GM18511 (cell line): ENCODE data around the gene XPC.
"Not testable (repeated sequence)": the region's sequence is repeated elsewhere in the genome, so short reads cannot be mapped to it uniquely, and the experiment has no call there.

Experiments
- ATAC-seq: cut with Tn5 transposase; IDR thresholded peaks from one replicate; pipeline ENCODE4 v1.9.1; 2021; ENCODE audit warnings: mild to moderate bottlenecking, moderate library complexity; ENCODE audit not compliant: unreplicated experiment

Gene XPC

DNA sequence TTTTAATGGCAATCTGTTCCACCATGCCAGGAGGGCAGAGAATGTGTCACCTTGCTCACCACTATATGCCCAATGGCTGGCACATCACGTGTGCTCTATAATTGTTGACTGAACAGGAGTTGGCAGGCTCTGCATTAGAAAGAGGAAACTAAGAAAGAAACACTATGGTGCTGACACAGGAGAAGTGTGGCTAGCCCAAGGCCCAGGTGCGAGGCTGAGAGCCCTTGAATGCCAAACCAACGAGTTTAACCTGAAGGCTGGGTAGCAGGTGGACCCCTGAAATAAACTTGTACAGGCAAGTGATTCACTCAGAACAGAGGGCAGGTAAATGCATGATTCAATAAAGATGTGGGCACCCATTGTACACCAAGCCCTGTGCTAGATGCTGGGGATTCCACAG is 56.1 kb downstream of the XPC start:
- no peak for ATAC-seq

DNA sequence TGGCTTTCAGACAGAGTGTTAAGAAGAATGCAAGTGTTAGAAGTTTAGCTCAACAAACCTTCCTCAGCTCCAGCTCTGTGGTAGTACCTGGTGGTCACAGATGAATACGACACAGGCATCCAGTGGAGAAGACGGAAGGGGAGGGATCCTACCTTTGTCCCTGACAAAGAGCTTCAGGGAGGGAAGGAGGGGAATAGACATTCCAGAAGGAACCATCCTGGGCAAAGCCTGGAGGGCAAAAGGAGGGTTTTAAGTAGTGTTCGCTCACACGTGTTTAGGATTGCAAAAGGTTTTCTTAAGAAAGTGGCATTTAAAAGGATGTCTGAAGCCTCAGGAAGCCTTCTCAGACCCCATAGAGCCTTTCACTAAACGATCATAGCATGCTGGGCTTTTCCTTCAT is 56.5 kb downstream of the XPC start:
- no peak for ATAC-seq

DNA sequence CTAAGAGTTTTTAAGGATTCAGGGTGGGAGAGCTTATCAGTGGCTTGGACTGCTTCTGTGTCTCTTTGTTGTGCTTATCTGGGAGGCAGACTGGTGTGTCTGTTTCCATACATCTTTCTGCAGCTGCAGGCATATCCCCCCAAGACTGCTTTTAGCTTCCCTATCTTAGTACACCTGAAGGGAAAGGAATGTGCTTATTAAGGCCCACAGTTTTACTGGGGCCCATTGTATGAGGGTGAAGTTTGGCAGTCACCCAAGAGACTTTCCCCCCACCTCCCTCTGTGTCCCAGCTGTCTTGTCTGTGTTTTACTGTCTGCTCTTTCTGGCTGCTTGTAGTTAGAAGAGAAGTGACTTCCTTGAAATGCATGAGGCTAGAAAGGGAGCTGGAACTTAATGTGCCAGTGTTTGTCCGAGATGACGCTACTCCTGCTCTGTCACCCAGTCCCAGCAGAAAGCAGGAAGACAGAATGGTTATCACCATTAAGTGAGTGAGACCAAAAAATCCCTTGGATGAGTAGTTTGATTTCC is 57.4 kb downstream of the XPC start:
- ATAC-seq, result not testable (repeated sequence)

DNA sequence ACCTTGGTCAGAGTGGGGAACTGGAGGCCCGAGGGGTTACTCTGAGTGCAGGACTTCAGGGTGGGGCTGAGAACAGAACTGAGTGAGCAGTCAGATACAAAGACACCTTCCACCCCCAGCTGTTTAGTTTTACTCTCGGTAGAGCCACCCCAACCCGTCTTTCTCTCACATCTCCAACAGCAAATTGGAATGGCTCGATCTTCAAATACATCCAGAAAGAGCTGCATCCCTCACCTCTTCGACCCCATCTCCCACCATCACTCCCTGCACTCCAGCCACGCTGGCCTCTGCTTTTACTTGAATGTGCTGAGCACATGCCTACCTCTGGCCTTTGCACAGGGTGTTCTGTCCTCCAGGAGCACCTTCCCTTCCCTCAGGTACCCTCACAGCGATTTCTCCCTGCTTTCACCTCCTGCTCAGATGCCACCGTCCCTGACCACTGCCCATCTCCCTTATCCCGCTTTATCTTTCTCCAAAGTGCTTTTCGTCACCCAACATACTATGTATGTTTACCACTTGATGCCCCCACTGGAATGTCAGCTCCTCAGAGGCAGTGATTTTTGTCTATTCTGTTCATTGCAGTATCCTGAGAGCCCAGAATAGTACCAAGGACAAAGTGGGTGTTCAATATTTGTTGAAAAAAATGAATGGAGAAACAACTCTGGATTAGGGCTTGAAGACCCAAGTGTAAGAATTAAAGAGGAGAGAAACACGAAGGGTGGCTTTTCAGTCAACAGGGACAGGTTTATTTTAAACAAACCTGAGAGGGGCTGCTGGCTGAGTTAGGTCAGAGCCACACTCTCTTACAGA is 58.1 kb downstream of the XPC start:
- no peak for ATAC-seq

DNA sequence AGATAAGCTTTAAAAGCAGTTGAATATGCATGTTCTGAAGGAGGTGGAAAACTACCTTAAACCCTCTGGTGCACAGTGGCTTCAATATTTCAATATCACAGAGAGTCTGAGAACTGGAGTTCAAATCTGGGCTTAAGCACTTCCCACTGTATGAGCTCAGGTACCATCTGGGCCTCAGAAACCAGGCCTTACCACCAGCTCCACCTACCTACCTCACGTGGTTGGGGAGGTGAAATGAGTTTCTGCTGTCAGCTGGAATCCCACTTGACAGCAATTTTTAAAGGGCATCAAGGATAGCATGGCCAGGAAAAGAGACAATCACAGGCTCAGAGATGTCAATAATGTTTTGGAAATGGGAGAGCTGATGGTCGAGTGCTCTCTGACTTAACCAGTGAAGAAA is 58.8 kb downstream of the XPC start:
- ATAC-seq, result no peak

DNA sequence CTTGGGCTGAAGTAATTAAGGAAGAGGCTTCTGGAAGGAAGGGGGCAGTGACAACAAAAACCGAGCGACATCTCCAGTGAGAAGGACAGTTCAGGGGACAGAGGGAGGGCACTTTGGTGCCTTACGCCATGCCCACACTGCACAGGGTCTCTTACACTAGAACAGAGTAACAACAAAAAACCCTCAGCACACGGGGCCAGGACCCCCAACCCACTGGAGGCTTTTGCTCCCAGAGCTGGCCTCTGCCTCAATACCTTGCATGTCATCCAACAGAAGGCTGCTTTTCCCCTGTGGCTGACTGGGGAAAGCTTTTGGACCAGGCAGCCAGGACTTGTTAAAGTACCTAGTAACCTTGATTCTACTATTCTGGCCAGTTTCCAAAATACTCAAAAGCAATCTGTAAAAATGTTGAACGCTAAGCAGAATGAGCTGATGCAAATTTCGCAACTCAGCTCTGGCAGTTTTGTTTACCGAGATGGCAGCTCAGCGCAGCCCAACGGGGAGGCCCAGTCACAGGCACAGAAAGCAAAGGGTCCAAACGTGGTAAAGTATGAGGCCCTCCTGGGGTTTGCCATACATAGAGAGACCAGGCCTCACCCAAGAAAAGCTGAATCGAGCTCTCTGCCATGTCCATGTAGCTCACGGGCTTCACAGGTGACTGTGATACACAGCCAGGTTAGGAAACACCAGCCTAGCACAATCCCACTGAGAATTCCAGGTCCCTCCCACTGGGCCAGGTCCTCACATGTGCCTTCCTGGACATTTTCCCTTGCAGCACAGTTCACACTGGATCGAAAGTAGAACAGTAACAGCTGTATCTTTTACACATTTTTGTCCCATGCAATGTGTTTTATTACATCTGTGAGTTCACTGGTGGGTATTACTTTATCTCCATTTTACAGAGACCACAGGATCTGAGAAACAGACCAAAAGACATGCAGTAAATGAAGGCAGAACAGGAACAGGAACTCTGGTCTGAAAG is 59.7 kb downstream of the XPC start:
- ATAC-seq, result no peak

DNA sequence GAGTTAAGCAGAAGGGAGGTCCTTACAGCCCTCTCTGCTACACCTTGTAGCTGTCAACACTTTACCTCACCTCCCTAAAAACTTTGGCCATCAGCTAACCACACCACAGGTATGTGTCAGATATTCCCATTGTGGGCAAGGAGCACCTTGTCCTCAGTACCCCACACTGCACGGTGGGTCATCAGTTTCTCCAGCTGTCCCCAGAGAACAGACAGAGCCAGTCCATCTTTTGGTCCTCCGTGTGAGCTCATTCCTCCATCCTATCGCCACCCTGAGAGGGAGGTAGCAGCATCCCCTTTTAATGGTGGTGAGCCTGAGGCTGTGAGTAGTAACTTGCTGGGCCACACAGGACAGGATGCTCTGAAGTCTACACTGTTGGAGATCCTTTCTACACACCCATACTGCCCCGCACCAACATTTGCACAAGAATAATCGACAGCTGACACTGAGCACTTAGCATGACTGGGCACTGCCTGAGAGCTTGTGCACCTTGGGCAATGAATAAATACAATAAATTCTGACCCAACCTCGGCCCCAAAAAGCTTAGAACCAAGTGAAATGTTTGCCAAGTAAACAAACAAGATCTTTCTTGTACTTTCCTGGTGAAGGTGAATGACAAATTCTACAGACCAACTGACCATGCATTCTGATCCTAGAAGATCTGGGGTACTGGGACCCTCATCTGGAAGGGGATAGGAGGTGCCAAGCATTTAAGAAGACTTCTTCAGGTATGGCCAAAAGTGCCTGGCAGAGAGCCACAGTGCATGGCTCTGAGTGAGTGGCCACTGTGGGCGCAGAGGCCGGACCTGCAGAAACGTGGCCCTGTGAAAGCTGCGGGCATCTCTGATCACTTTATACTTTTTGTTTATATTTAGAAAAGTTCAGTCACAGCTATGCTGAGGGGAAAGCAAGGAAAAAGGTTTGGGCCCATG is 60.7 kb downstream of the XPC start:
- ATAC-seq, result no peak

DNA sequence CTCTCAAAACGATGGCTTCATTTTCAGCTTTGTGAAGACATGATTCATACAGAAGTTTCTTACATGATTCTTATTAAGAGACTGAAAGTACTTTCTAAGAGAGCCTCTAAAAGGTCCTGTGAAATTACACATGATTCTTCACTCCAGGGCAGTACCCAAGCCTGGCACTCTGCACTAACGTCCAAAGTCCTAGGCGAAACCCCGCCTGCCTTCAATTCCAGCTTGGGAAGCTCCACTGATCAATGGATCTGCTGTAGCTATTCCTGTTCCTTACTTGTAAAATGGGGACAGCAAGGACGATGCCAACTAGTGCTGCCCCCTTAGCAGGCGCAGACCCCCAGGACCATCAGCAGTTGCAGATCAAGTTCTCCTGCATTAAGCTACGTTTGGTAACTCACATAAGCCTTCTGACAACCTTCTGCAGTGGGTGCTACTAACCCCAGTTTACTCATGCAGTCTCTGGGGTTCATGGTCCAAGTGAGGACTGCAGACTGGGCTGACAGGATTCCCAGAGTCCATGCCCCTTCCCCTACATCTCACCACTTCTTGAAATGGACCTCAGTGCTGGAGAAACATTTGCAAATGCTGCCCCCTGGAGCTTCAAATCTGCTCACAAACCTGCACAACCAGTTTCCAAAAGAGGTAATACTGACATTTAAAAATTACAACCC is 64.3 kb downstream of the XPC start:
- ATAC-seq, result no peak

DNA sequence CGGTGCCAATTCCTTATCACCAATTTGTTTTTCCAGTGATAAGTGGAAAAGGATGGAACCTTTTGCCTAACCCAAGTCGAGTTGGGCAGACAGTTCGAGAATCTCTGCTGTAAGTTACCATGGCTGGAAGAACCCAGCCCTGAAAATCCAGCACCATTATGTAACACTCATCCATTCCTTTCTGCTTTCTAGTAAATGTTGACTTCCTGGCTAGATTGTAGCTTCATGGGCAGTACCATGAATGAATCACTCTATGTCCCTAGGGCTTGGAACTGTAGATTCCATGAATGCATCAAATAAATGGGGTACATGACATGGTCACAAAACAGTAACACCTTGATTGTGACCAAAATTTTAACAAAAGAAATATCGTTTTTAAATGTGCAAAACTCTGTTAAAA is 67.7 kb downstream of the XPC start:
- no peak for ATAC-seq

DNA sequence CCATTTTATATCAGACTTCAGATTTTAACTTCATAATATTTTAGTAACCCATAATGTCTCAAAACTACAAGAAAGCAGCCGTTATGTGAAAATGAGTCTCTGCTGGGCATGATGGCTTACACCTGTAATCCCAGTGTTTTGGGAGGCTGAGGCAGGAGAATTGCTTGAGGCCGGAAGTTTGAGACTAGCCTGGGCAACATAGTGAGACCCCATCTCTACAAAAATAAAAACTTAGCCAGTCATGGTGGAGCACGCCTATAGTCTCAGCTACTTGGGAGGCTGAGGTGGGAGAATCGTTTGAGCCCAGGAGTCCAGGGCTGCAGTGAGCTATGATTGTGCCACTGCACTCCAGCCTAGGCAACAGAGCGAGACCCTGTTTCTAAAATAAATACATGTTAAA is 68.6 kb downstream of the XPC start:
- not testable (repeated sequence) for ATAC-seq

DNA sequence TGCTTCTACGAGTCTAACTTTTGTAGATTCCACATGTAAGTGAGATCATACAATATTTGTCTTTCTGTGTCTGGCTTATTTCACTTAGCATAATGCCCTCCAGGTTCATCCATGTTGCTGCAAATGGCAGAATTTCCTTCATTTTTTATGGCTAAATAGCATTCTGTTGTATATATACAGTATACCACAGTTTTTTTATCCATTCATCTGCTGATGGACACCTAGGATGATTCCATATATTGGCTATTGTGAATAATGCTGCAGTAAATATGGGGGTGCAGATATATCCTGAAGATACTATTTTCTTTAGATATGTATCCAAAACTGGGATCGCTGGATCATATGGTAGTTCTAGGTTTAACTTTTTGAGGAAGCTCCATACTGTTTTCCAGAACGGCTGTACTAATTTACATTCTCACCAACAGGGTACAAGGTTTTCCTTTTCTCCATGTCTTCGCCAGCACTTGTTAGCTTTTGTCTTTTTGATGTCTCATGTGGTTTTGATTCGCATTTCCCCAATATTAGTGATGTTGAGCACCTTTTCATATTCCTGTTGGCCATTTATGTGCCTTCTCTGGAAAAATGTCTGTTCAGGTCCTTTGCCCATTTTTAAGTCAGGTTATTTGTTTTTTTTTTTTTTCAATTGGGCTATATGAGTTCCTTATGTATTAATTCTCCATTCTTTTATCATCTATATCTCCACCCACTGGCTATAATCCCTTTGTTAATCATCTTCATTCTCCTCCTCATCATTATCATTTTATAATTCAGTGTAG is 80.6 kb downstream of the XPC start:
- ATAC-seq, result no peak

DNA sequence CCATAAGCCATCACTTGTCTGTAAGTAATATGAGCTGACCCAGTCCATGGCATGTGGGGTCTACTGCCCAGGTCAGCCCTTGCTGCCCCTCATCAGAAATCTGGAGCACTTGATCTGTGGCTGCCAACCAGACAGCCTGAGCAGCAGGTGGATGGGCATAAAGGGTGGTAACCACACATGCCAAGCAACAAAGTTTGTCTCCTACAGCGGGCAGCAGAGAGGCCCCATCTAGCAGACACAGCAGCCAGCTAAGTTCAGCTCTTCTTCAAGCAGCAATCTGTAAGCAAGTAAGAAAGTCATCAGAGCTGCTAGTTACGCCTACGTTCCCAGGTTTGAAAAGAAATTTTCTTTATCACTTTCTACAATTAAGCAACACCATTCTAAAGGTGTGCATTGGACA is 81.7 kb downstream of the XPC start:
- no peak for ATAC-seq
